Frontal cortex (tissue), 1 donor: ENCODE data around the gene DDI2. TPM values are rescaled to one million over a fixed set of nuclear protein-coding genes. Genes with fewer than 3 reads are reported as not detected.

Source experiments
- small RNA-seq: library from RNA; depleted of rRNA; stranded (forward); fragments of <200 nt; gene quantifications from one replicate; pipeline ENCODE3, GENCODE V24; 2014
- total RNA-seq: library from RNA; depleted of rRNA; stranded (reverse); fragments of >200 nt; gene quantifications from one replicate; pipeline ENCODE4 v1.2.3, GENCODE V29; 2014

Gene DDI2
- total RNA-seq, 1 donor from 2014 or later, result 11.8 TPM

Small RNA genes lying within 50 kb of the gene (small RNA-seq; reads per million reads assigned to genes)
- gene AL121992.2 (not detected), gene CD24P1 (not detected), gene RNU7-179P (not detected)

Other genes starting within 250 kb of the DDI2 start
- gene EFHD2, start 207.6 kb upstream of the DDI2 start, total RNA-seq, result 5.3 TPM
- not detected for gene CTRC, start 179.0 kb upstream of the DDI2 start, total RNA-seq
- gene CELA2A, start 160.7 kb upstream of the DDI2 start, total RNA-seq, result not detected
- gene CELA2B, start 141.4 kb upstream of the DDI2 start, total RNA-seq, result not detected
- 2.0 TPM for gene CASP9, start 93.2 kb upstream of the DDI2 start, total RNA-seq
- gene DNAJC16, start 90.6 kb upstream of the DDI2 start, total RNA-seq, result 16.3 TPM
- gene AGMAT, start 32.4 kb upstream of the DDI2 start, total RNA-seq, result 0.82 TPM
- 32.6 TPM for gene PLEKHM2, start 66.9 kb downstream of the DDI2 start, total RNA-seq
- not detected for gene SLC25A34, start 118.8 kb downstream of the DDI2 start, total RNA-seq
- gene TMEM82, start 125.0 kb downstream of the DDI2 start, total RNA-seq, result not detected
- gene FBLIM1, start 141.3 kb downstream of the DDI2 start, total RNA-seq, result 14.3 TPM
- 2.9 TPM for gene UQCRHL, start 190.2 kb downstream of the DDI2 start, total RNA-seq
- 58.3 TPM for gene SPEN, start 230.2 kb downstream of the DDI2 start, total RNA-seq